Muscle of back (tissue), 11 donors: Measurements from ENCODE around the gene MCF2L2. TPM values are rescaled to one million over a fixed set of nuclear protein-coding genes. Genes with fewer than 3 reads are reported as not detected.

Experiments used
- DNase-seq, 3 donors: peaks; one replicate each; pipeline versions ENCODE4 v3.0.0 to v3.0.0-alpha.2; 2013
- polyA plus RNA-seq, 10 donors: library from polyadenylated mRNA; unstranded; fragments of 120-200 nt; gene quantifications; one replicate each; pipeline ENCODE4 v1.2.1, GENCODE V29; 2013; ENCODE audit not compliant: insufficient read length in 10 of 10

MCF2L2 gene
- polyA plus RNA-seq, 10 donors: 0.16 to 0.65 (median 0.39) TPM

DNA sequence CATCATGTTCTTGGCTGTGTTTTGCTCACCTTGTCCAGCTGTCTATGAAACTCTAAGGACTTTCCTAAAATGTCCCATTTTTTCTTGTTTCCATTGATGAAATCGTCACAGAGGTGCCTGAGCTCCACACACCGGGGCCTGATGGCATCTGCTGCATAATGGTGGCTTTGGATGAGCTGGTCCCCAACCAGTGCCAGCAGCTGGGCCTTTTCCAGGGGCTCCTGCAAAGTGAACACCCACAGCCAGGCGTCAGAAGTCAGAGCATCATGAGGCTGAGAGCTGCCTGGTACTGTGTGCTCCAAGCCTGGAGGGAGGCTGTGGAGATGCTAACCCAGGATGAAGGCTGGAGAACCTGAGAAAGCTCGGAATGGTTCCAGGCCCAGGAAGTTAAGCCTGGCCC lies 128.4 kb downstream of the MCF2L2 start:
- DNase-seq: no peak

DNA sequence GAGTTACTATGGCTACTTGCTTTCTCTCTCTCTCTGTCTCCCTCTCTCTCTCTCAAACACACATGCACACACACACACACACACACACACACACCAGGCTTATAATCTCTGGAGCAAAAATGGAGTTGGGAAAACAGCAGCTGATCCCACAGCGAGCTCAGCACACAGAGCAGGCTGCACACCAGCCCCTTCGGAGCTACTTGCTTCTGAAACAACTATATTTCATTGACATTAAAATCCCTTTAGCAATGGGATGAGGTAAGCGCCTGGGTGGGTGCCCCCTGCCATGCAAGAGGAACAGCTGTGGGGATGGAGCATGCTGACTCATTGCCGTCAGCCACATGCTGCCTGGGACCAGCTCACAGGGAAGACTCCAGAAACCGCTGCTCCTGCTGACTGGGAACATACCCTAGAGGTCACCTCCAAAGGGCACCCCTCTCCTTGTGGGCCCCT lies 129.7 kb downstream of the MCF2L2 start:
- peak; percentile 62 to 79 (median 70) for DNase-seq

GRCh38 chr3:183296944-183297343 lies 131.5 kb downstream of the MCF2L2 start:
- DNase-seq: no peak

DNA sequence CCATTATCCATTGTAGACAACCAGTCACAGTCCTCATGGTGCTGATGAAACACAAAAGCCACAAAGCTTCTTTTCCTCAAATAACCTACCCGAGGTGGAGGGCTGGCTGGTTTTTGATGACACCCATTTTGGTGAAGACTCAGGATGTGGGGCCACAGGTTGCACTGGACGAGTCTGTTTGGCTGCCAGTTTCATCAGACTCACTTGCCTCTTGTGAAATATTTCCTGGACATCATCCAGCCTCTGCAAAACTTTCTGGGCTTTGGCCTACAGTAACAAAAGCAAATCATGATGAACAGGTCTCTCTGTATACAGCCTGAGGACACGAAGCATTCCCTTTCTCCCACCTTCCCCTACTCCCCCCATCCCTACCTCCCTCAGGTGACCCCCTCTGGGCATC lies 133.2 kb downstream of the MCF2L2 start:
- DNase-seq: peak in 1 of 3 donors; percentile 41

DNA sequence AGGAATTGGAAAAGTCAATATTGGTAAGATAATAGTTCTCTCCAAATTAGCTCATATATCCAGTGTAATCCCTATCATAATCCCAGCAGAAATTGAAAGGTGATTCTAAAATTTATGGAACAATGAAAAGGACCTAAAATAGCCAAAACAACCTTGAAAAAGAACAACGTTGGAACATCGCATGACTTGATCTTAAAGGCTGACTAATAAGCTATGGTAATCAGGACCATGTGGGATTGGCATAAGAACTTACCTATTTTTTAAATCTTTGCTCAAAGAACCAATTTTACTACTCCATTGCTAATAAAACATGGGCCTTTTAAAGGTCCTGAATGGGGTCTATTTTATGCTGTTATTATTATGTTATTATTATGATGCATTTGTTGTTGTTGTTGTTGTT lies 134.5 kb downstream of the MCF2L2 start:
- no peak for DNase-seq

DNA sequence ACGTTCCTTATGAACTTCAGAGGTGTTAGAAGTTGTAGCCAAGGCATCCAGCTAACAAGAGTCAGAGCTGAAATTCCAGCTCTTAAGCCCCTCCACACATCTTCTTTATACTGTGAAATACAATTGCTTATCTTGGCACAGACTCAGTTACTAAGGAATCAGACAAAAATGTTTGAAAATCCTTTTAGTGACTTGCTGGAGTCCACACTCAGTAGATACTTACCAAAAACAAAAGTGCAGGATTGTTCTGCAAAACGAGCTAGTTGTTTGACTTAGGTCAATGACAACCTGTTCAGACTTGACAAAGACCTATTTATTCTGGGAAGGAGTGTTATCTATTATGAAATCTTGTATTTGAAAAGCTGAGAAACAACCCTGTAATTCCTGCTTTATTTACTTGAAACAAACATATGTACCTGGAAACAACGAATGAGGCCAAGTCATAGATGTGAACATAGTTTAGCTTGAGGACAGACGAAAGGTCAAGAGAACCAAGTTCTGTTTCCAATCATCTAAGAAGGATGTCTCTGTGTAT lies 136.9 kb downstream of the MCF2L2 start:
- DNase-seq: peak in 1 of 3 donors; percentile 32

DNA sequence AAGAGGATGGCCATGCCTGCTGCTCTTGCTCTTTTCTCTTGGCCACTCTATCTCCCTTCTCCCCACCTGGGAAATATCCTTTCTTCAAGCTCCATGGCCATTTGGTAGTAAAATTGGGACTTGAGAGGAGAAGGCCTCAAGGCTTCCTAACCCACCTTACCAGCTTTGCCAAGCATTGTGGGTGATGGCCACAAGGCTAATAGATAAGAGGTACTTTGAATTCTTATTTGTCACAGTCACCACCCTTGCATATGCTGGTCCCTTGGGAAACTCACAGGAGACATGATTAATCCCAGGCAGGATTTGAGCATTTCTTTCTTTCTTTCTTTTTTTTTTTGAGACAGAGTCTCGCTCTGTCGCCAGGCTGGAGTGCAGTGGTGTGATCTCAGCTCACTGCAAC lies 138.2 kb downstream of the MCF2L2 start:
- no peak for DNase-seq

DNA sequence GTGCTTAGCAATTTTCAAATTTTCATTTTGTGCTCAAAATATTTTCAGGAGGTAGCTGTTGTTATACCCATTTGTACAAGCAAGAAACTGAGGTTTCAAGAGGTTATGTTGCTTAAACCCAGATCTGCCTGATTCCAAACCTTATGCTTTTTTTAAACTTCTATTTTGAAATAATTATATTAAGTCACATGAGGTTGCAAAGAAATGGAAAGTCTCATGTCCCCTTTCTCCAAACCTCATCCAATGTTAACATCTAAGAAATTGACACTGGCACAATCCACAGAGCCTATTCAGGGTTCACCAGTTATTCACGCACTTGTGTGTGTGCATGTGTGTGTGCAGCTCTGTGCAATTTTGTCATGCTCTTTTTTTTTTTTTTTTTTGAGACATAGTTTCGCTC lies 140.3 kb downstream of the MCF2L2 start:
- DNase-seq: no peak

DNA sequence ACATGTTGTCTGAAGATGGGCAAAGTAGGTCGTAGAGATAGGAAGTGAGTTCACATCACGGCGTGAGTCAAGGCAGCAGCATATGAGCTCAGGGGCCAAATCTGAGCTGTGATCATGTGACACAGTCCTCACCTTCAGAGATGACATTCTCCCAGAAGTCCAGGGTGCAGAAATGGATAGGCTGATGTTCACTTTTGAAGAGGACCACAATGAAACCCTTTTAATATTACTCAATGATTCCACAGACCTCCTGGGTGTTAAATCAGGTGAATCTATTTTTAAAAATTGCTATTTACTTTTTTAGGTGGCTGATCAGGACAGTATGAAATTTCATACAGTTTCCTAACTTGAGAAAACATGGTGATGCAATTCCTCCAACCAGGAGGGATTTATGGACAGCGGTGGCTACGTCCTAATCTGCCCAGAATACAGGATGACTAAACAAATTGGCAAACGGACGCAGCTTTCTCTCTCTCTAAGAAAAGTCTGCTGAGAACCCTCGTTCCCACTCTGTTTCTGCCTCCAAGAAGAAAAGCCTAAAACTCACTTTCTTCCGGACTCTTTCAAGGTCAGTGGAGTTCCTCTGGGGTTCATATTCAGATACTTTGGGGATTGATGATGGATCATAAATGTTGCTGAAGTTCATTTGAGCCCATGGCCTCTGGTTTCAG lies 141.0 kb downstream of the MCF2L2 start:
- peak in 2 of 3 donors; percentile 20 to 52 for DNase-seq

GRCh38 chr3:183285828-183286457 lies 142.5 kb downstream of the MCF2L2 start:
- peak; percentile 77 to 85 (median 81) for DNase-seq

DNA sequence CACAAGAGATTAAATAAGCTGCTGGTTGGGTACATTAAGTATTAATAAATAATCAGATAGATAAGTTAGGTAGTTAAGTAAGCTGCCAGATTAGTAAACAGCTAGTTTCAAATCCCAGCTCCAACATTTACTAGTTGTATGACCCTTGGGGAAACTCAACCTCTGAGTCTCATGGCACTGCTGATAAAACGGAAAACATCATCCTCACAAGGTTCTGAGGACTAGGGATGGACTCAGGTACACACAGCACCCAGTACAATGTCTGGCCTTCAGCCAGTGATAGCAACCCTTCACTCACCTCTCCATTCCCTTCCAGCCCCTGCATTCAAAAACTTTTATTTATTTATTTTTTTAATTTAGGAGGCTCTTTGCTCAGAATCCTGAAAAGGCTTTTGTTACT lies 143.1 kb downstream of the MCF2L2 start:
- no peak for DNase-seq

DNA sequence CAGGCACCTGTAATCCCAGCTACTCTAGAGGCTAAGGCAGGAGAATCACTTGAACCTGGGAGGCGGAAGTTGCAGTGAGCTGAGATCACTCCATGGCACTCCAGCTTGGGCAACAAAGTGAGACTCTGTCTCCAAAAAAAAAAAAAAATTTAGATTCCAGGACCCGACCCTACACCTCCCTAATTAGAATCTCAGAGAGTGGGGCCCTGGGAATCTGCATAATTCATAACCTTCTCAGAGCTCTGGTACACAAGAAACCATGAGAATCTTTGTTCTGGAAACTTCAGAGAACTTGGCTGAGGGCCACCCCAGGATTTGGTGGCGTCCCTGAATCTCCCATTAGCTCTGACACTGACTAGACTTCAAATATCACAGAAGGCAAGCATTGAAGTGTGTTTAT lies 143.8 kb downstream of the MCF2L2 start:
- no peak for DNase-seq

- no peak for DNase-seq
Measured at GRCh38 chr3:183283886-183284285, 144.5 kb downstream of the MCF2L2 start.

- DNase-seq: no peak
Measured at GRCh38 chr3:183281126-183281797, 147.2 kb downstream of the MCF2L2 start.

GRCh38 chr3:183279371-183279770 lies 149.0 kb downstream of the MCF2L2 start:
- no peak for DNase-seq

DNA sequence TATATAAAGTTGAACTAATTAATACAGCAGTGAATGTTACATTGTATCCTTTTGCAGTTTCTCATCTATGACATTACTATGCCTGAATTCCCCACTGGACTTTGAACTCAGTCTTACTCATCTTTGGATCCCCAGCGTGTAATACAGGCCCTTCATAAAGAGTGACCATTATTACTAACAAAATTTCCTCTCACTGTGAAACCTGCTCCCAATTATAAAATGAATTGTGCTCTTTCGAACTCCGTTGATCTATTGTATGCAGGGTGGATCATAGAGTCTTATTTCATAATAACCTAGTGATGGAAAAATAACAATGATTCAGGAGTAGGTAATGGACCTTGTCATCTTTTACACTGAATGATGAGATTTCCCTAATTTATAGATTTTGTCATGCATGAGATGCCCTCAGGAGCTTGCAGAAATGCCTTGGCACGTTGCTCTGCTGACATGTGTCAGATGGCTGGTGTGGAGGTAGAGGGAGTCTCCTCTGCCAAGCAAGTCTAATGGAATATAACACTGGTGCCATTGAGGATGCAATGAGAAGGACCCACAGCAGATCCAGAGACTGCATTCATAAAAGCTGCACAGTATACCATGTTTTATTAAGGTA lies 149.8 kb downstream of the MCF2L2 start:
- no peak for DNase-seq

GRCh38 chr3:183277260-183277659 lies 151.2 kb downstream of the MCF2L2 start:
- no peak for DNase-seq

GRCh38 chr3:183275937-183276336 lies 152.5 kb downstream of the MCF2L2 start:
- DNase-seq: no peak

DNA sequence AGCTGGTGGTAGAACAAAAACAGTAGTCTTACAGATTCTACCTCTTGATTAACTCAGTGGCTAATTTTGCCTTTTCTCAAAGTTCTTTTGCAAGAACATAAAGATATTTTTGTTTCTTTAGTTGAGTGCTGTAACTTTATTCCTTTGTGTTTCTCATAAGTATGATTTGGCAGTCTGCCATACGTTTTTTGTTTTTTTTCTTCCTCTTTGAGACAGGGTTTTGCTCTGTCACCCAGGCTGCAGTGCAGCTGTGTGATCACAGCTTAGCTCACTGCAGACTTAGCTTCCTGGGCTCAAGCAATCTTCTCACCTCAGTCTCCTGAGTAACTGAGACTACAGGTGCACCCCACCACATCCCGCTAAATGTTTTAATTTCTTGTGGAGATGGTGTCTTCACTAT lies 153.0 kb downstream of the MCF2L2 start:
- peak; percentile 47 to 78 (median 65) for DNase-seq

GRCh38 chr3:183274609-183275008 lies 153.8 kb downstream of the MCF2L2 start:
- DNase-seq: no peak

DNA sequence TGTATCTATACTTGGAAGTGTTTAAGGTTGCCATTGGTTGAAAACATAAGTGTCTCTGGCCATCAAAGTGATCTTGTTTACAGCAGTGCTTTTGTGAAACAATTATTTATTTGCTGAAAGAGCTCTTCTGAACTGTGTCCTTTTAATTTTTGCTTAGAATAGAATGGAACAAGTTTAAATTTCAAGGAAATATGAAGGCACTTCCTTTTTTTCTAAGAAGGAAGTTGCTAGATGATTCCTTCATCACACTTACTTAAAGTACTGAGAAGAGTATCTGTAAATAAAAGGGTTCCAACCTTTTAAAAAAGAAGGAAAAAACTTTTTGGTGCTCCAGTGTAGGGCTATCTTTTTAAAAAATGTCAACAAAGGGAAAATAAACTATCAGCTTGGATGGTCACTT lies 155.6 kb downstream of the MCF2L2 start:
- DNase-seq: no peak

GRCh38 chr3:183272142-183272541 lies 156.3 kb downstream of the MCF2L2 start:
- no peak for DNase-seq
